Germinal center (tissue), 1 donor: ENCODE measurements around the gene DHX30.

Experiments used
- DNase-seq: peaks from one replicate; pipeline ENCODE4 v3.0.0; 2012; ENCODE audit warnings: mixed read lengths, low spot score

Gene DHX30

GRCh38 chr3:47851888-47852603 is 49.1 kb downstream of the DHX30 start:
- DNase-seq = no peak

- DNase-seq = no peak
Observed at GRCh38 chr3:47852604-47853602, 50.0 kb downstream of the DHX30 start.

GRCh38 chr3:47854267-47854666 is 51.3 kb downstream of the DHX30 start:
- DNase-seq = no peak

- DNase-seq = no peak
Observed at GRCh38 chr3:47854720-47855455, 52.0 kb downstream of the DHX30 start.

- no peak for DNase-seq
Observed at GRCh38 chr3:47855461-47856383, 52.8 kb downstream of the DHX30 start.

GRCh38 chr3:47856669-47857068 is 53.7 kb downstream of the DHX30 start:
- DNase-seq = no peak

- no peak for DNase-seq
Observed at GRCh38 chr3:47857151-47857550, 54.2 kb downstream of the DHX30 start.

- DNase-seq = no peak
Observed at GRCh38 chr3:47859956-47860605, 57.1 kb downstream of the DHX30 start.

GRCh38 chr3:47863391-47864128 is 60.6 kb downstream of the DHX30 start:
- DNase-seq = no peak

- DNase-seq = no peak
Observed at GRCh38 chr3:47865192-47865591, 62.3 kb downstream of the DHX30 start.

GRCh38 chr3:47867451-47868044 is 64.6 kb downstream of the DHX30 start:
- no peak for DNase-seq

GRCh38 chr3:47868306-47868705 is 65.4 kb downstream of the DHX30 start:
- DNase-seq = no peak

GRCh38 chr3:47870156-47870555 is 67.2 kb downstream of the DHX30 start:
- DNase-seq = no peak

GRCh38 chr3:47870702-47871260 is 67.8 kb downstream of the DHX30 start:
- no peak for DNase-seq

- DNase-seq = no peak
Observed at GRCh38 chr3:47871389-47871788, 68.5 kb downstream of the DHX30 start.

GRCh38 chr3:47872916-47873315 is 70.0 kb downstream of the DHX30 start:
- DNase-seq = no peak

GRCh38 chr3:47874438-47874837 is 71.5 kb downstream of the DHX30 start:
- no peak for DNase-seq

GRCh38 chr3:47874913-47875312 is 72.0 kb downstream of the DHX30 start:
- no peak for DNase-seq

- DNase-seq = no peak
Observed at GRCh38 chr3:47877290-47877689, 74.4 kb downstream of the DHX30 start.
